PC-9 (cell line): ENCODE measurements around the gene LEFTY2.
"Not testable (repeated sequence)": the region's sequence is repeated elsewhere in the genome, so short reads cannot be mapped to it uniquely, and the experiment has no call there.

Source experiments
- CTCF ChIP-seq: fragments of 200-600 bp; sonication (generic); conservative IDR thresholded peaks from 2 replicates; pipeline ENCODE4 v1.6.1; 2017; ENCODE audit warnings: mixed run types, antibody characterized with exemption, mild to moderate bottlenecking, moderate library complexity
- EZH2 ChIP-seq: fragments of 200-600 bp; sonication (generic); IDR thresholded peaks from 2 replicates; pipeline ENCODE4 v1.8.0; 2017; ENCODE audit warnings: antibody characterized with exemption, low read depth

GRCh38 chr1:225939097-225939938 lies 1.7 kb downstream of the LEFTY2 start:
- not testable (repeated sequence) for TF ChIP-seq CTCF, EZH2
